HepG2 (cell line): Measurements from ENCODE around the gene PRKAG3. TPM values are rescaled to one million over a fixed set of nuclear protein-coding genes. Genes with fewer than 3 reads are reported as not detected.
A peak's percentile ranks its signal among the peaks of the same experiment; 100 is the strongest.

Experiments used
- CREB1 ChIP-seq, 2 experiments: fragments of 450-650 bp in 1 of 2; IDR thresholded peaks; 2 replicates each; pipeline ENCODE4 v1.6.1; 2016 to 2017; ENCODE audit warnings: control low read depth in 1 of 2, mild to moderate bottlenecking in 1 of 2, missing compliant biosample characterization in 1 of 2, missing genetic modification characterization in 1 of 2
- FOXJ3 ChIP-seq: sonication (generic); formaldehyde crosslinking; IDR thresholded peaks from 2 replicates; pipeline ENCODE4 v1.4.0; 2020; ENCODE audit warnings: missing genetic modification reagents, mild to moderate bottlenecking, borderline replicate concordance
- HMGXB4 ChIP-seq, 2 experiments: sonication (generic) in 1 of 2; formaldehyde crosslinking in 1 of 2; IDR thresholded peaks; 2 replicates each; pipeline versions ENCODE4 v1.4.0 to v1.6.1; 2018 to 2020; ENCODE audit warnings: missing genetic modification reagents in 2 of 2, borderline replicate concordance in 1 of 2, low read depth in 1 of 2, mild to moderate bottlenecking in 1 of 2, missing biosample characterization in 1 of 2
- HNRNPH1 ChIP-seq: fragments of 200-400 bp; formaldehyde crosslinking; optimal IDR thresholded peaks from 2 replicates; pipeline ENCODE3; 2017; ENCODE audit warnings: mild to moderate bottlenecking, low read depth, low read length
- NFKB2 ChIP-seq: sonication (generic); formaldehyde crosslinking; IDR thresholded peaks from 2 replicates; pipeline ENCODE4 v1.4.0; 2020; ENCODE audit warnings: missing genetic modification reagents, borderline replicate concordance
- SAP130 ChIP-seq: IDR thresholded peaks from 2 replicates; pipeline ENCODE4 v1.6.1; 2016; ENCODE audit warnings: low read depth
- SMC3 ChIP-seq: IDR thresholded peaks from 2 replicates; pipeline ENCODE4 v1.6.1; 2011; ENCODE audit warnings: low read length, improper control_type of control experiment
- STAG1 ChIP-seq: sonication (generic); formaldehyde crosslinking; IDR thresholded peaks from 2 replicates; pipeline ENCODE4 v1.4.0; 2020; ENCODE audit warnings: missing genetic modification reagents
- TBX2 ChIP-seq: sonication (generic); formaldehyde crosslinking; IDR thresholded peaks from 2 replicates; pipeline ENCODE4 v1.5.0; 2020; ENCODE audit warnings: missing genetic modification reagents, mild to moderate bottlenecking, borderline replicate concordance
- ZNF275 ChIP-seq: sonication (generic); formaldehyde crosslinking; IDR thresholded peaks from 2 replicates; pipeline ENCODE4 v1.8.0; 2022; ENCODE audit warnings: missing genetic modification reagents, mild to moderate bottlenecking, inconsistent platforms, borderline replicate concordance
- ZNF318 ChIP-seq: sonication (generic); formaldehyde crosslinking; IDR thresholded peaks from 2 replicates; pipeline ENCODE4 v1.4.0; 2020; ENCODE audit warnings: mild to moderate bottlenecking, missing genetic modification reagents
- ZNF33A ChIP-seq: sonication (generic); formaldehyde crosslinking; IDR thresholded peaks from 2 replicates; pipeline ENCODE4 v1.5.1; 2020; ENCODE audit warnings: missing genetic modification reagents, mild to moderate bottlenecking, moderate library complexity, borderline replicate concordance
- ZNF354B ChIP-seq: sonication (generic); formaldehyde crosslinking; IDR thresholded peaks from 2 replicates; pipeline ENCODE4 v1.8.0; 2022; ENCODE audit warnings: mild to moderate bottlenecking, missing genetic modification reagents
- ZNF510 ChIP-seq: sonication (generic); formaldehyde crosslinking; IDR thresholded peaks from 2 replicates; pipeline ENCODE4 v1.4.0; 2020; ENCODE audit warnings: low read depth, mild to moderate bottlenecking, missing genetic modification reagents
- ZNF598 ChIP-seq: sonication (generic); formaldehyde crosslinking; IDR thresholded peaks from 2 replicates; pipeline ENCODE4 v1.5.1; 2020; ENCODE audit warnings: mild to moderate bottlenecking, missing genetic modification reagents, borderline replicate concordance
- ZNF746 ChIP-seq: sonication (generic); formaldehyde crosslinking; IDR thresholded peaks from 2 replicates; pipeline ENCODE4 v1.8.0; 2022; ENCODE audit warnings: mild to moderate bottlenecking, missing genetic modification reagents
- ZNF883 ChIP-seq: sonication (generic); formaldehyde crosslinking; IDR thresholded peaks from 2 replicates; pipeline ENCODE4 v1.5.1; 2020; ENCODE audit warnings: mild to moderate bottlenecking, missing genetic modification reagents; ENCODE audit errors: not compliant biosample characterization
- polyA plus RNA-seq, 8 experiments: library from polyadenylated mRNA; depleted of rRNA in 3 of 8; stranded (reverse) in 7 of 8; unstranded in 1 of 8; fragments of >200 nt; fragmentation: Illumina TruSeq in 4 of 8; extraction: Trizol in 4 of 8; gene quantifications; 2 replicates each; pipeline versions ENCODE4 v1.2.1 to v1.2.3, GENCODE V29; 2011 to 2016; ENCODE audit warnings: low read depth in 4 of 8, missing spikeins in 1 of 8, mixed read lengths in 1 of 8; ENCODE audit not compliant: insufficient read depth in 1 of 8
- total RNA-seq, 5 experiments: library from RNA; depleted of rRNA; stranded (reverse); fragments of >200 nt; fragmentation: Illumina TruSeq; extraction: Trizol; gene quantifications; 2 replicates each; pipeline ENCODE4 v1.2.3, GENCODE V29; 2016; ENCODE audit warnings: low read depth in 1 of 5

Gene PRKAG3
- total and polyA plus RNA-seq, 2 of the 13 experiments (the other 11 are each of a cell fraction or from before 2014, with no cell fraction given) = not detected

- TF ChIP-seq ZNF318 (CRISPR knock-in tag) (no peak), STAG1 (CRISPR knock-in tag) (peak; percentile 86), HNRNPH1 (no peak), CREB1 (IDR thresholded peaks at IDR 0.05) (no peak), CREB1 (CRISPR knock-in tag; IDR thresholded peaks at IDR 0.05) (no peak), FOXJ3 (CRISPR knock-in tag) (no peak), ZNF275 (CRISPR knock-in tag) (peak; percentile 55; the same call in 1 of the 2 replicates), TBX2 (CRISPR knock-in tag) (no peak), ZNF33A (CRISPR knock-in tag) (no peak), NFKB2 (CRISPR knock-in tag) (peak; percentile 28; the same call in 1 of the 2 replicates), ZNF598 (peak; percentile 30; the same call in 1 of the 2 replicates), ZNF746 (0 out of 2 replicates have a peak, but pooled peaks have one; percentile 35), HMGXB4 (CRISPR knock-in tag; IDR thresholded peaks at IDR 0.05; ENCODE audit: borderline replicate concordance in 1 of 2, low read depth in 1 of 2) (peak; percentile 15 to 60; a peak in 2 of 4 replicates), SAP130 (CRISPR knock-in tag) (peak; percentile 26; the same call in 1 of the 2 replicates), ZNF883 (CRISPR knock-in tag) (peak; percentile 45), ZNF510 (no peak), ZNF354B (CRISPR knock-in tag) (no peak), SMC3 (peak; percentile 73)
These were observed 21.5 kb upstream of the PRKAG3 start (continued) for GRCh38 chr2:218852911-218853667.
